Parathyroid adenoma (tissue), 2 donors: ENCODE data around the gene CHST14.

Experiments
- H2AFZ ChIP-seq: fragments of 300-600 bp; sonication (generic); one replicate; pipeline ENCODE4 v1.7.0; 2017; ENCODE audit warnings: antibody characterized with exemption, mild to moderate bottlenecking
- H3K27ac ChIP-seq: fragments of 300-600 bp; sonication (generic); one replicate; pipeline ENCODE4 v1.7.0; 2017
- H3K27me3 ChIP-seq: fragments of 300-600 bp; sonication (generic); one replicate; pipeline ENCODE4 v1.7.0; 2017; ENCODE audit warnings: low read length; ENCODE audit not compliant: control insufficient read depth, insufficient read depth
- H3K36me3 ChIP-seq: fragments of 300-600 bp; sonication (generic); one replicate; pipeline ENCODE4 v1.7.0; 2017; ENCODE audit warnings: low read length; ENCODE audit not compliant: control insufficient read depth, insufficient read depth
- H3K4me1 ChIP-seq: fragments of 300-600 bp; sonication (generic); one replicate; pipeline ENCODE4 v1.7.0; 2017; ENCODE audit warnings: control low read depth
- H3K4me2 ChIP-seq: fragments of 300-600 bp; sonication (generic); one replicate; pipeline ENCODE4 v1.7.0; 2017; ENCODE audit warnings: low read length
- H3K4me3 ChIP-seq: fragments of 300-600 bp; sonication (generic); one replicate; pipeline ENCODE4 v1.7.0; 2017; ENCODE audit warnings: low read depth, low read length
- H3K79me2 ChIP-seq: fragments of 300-600 bp; sonication (generic); one replicate; pipeline ENCODE4 v1.7.0; 2017; ENCODE audit warnings: control low read depth
- H3K9ac ChIP-seq: fragments of 300-600 bp; sonication (generic); one replicate; pipeline ENCODE4 v1.7.0; 2017; ENCODE audit warnings: mild to moderate bottlenecking
- H3K9me3 ChIP-seq: fragments of 300-600 bp; sonication (generic); one replicate; pipeline ENCODE4 v1.7.0; 2017; ENCODE audit warnings: low read length; ENCODE audit not compliant: control insufficient read depth
- TF ChIP-seq, protein P1 (sequence below): fragments of 300-600 bp; sonication (generic); IDR thresholded peaks from one replicate; pipeline ENCODE4 v1.7.0; 2017; ENCODE audit warnings: antibody characterized with exemption, mild to moderate bottlenecking
- donor health status: primary hyperparathyroidism.

Gene CHST14, protein sequence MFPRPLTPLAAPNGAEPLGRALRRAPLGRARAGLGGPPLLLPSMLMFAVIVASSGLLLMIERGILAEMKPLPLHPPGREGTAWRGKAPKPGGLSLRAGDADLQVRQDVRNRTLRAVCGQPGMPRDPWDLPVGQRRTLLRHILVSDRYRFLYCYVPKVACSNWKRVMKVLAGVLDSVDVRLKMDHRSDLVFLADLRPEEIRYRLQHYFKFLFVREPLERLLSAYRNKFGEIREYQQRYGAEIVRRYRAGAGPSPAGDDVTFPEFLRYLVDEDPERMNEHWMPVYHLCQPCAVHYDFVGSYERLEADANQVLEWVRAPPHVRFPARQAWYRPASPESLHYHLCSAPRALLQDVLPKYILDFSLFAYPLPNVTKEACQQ

DNA sequence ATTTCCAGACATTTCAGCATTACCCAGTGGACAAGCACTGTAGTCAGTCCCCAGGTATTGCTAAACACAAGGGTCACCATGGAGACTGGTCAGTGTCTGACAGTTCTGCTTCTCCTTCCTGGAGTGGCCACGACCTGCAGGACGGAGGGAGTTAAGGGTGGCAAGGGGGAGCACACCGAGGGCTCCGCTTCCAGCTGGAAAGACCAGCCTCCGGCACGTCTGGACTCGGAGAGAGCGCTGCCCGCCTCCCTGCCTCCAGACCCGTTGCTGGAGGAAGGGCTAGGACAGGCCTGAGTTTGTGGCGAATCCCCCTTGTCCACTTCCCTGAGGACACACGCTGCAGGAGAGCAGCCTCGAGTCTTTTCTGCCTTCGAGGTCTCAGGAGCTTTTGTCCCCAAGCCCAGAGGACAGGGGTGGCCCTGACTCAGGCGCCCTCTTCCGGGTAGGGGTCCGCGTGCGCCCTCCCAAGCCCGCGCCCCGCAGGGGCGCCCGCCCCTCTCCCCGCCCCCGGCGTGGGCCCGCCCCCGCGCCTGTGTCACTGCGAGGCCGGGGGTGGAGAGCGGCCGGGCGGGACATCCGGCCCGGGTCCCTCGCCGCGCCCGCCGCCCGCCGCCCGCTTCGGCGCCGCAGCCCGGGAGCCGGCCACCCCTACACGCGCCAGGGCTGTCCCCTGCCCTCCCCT, at the start of gene CHST14:
Gene CHST14 (plus strand): TSS at position 562 of the 682 bp plus-strand sequence. CDS start 230 bp downstream, outside the sequence.
- Histone ChIP-seq H3K4me3 (peak within 1 kb of the TSS; percentile 69), H3K27me3 (no peaks in the 10 kb centered on the region), H3K9me3 (no peaks in the 10 kb centered on the region), H3K4me2 (peak within 1 kb of the TSS; percentile 96), H3K27ac (peak within 1 kb of the TSS; percentile 82), H2AFZ (peak within 1 kb of the TSS; percentile 83), H3K9ac (peak within 1 kb of the TSS; percentile 19), H3K79me2 (no peaks in the 10 kb centered on the region), H3K4me1 (no peaks in the 10 kb centered on the region), H3K36me3 (no peaks in the 10 kb centered on the region)
- TF ChIP-seq, protein P1, sequence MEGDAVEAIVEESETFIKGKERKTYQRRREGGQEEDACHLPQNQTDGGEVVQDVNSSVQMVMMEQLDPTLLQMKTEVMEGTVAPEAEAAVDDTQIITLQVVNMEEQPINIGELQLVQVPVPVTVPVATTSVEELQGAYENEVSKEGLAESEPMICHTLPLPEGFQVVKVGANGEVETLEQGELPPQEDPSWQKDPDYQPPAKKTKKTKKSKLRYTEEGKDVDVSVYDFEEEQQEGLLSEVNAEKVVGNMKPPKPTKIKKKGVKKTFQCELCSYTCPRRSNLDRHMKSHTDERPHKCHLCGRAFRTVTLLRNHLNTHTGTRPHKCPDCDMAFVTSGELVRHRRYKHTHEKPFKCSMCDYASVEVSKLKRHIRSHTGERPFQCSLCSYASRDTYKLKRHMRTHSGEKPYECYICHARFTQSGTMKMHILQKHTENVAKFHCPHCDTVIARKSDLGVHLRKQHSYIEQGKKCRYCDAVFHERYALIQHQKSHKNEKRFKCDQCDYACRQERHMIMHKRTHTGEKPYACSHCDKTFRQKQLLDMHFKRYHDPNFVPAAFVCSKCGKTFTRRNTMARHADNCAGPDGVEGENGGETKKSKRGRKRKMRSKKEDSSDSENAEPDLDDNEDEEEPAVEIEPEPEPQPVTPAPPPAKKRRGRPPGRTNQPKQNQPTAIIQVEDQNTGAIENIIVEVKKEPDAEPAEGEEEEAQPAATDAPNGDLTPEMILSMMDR: no peak

DNA sequence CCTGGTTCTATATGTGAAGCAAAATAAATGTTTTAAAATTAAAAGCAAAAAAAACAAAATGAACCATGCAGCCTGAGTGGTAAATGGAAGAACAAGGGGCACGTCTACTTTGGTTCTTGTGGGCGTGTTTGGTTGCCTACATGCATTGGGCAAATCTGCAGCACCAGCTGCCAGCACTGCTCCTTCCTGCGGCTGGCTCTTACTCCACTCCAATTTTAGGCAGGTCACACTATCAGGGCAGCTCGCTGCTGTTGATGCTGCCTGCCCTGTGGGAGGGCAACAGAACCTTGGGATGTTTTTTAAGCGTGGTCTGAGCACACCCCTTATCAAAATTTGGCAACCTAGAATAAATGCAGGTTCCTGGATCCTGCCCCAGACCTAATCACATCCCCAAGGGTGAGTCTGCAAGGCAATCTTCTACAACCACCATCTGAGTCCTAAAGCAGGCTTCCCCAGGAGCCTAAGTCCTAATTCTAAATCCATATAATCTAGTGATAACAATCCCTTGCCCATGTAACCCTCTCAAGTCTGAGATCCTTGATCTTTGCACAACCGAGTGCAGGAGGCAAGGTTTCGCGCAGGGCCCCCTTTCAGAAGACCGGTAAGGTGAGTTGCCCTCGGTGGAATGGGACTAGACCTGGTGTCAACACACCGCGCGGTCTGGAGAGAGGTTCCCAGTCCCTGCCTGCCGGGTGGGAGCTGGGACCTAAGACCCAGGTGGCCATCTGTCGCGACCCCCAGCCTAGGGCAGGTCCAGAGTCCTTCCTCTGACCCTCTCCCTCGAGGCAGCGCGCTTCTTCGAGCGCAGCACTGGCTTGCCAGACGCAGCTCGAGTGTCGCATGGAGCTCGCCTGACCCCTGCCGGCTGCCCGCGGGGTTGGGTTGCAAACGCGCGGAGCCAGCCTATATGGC, 49.3 kb upstream of the CHST14 start:
- H3K9me3 ChIP-seq: no peaks in the 10 kb centered on the region
- no peak overlapping the region for H2AFZ ChIP-seq
- no peaks in the 10 kb centered on the region for H3K27me3 ChIP-seq
- H3K27ac ChIP-seq: no peak overlapping the region
- H3K4me2 ChIP-seq: peak overlapping the region; percentile 45
- no peak overlapping the region for H3K9ac ChIP-seq
- TF ChIP-seq, protein P1: peak; percentile 89
- H3K4me1 ChIP-seq: peaks cover 3% of the 10 kb centered on the region
- no peaks in the 10 kb centered on the region for H3K36me3 ChIP-seq
- no peak overlapping the region for H3K4me3 ChIP-seq
- H3K79me2 ChIP-seq: no peaks in the 10 kb centered on the region

DNA sequence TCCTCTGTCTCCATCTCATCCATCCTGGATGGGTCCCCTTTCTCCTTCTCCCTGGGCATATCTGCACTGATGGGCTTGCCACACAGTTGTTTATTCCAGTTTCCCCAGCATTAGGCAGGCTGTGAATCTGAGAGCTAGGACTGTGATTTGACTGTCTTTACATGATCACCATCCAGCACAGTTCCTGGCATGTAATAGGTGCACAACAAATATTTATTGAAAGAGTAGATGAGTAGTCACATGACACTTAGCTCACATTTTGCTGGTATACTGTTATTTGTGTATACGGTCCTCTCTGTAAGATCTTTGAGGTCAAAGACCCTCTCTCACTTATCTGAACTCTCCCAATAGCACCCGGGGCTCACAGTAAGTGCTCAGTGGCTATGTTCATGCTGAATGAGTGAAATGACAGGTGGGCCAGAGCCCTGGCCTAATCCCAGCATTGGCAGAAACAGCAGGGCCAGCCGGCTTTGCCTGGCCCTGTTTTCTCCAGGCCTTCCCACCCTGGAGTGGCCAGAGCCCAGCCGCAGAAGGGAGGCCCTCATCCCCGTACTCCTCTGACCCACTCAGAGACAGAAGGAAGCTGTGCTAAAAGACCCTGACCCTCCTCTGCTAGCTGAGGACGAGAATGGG, 46.2 kb upstream of the CHST14 start:
- Histone ChIP-seq H2AFZ (no peak overlapping the region), H3K4me1 (peaks cover 3% of the 10 kb centered on the region), H3K36me3 (no peaks in the 10 kb centered on the region), H3K79me2 (no peaks in the 10 kb centered on the region), H3K9me3 (no peaks in the 10 kb centered on the region), H3K27ac (no peak overlapping the region), H3K4me3 (no peak overlapping the region), H3K27me3 (no peaks in the 10 kb centered on the region), H3K9ac (no peak overlapping the region), H3K4me2 (no peak overlapping the region)
- TF ChIP-seq, protein P1: no peak

DNA sequence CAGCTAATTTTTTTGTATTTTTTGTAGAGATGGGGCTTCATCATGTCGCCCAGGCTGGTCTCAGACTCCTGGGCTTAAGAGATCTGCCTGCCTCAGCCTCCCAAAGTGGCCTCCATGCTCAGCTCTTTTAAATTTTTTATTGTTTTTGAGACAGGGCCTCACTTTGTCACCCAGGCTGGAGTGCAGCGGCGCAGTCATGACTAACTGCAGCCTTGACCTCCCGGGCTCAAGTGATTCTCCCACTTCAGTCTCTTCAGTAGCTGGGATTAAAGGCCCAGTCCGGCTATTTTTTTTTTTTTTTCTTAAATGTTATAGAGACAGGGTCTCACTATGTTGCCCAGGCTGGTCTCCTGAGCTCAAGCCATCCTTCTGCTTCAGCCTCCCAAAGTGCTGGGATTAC, 45.1 kb upstream of the CHST14 start:
- no peak overlapping the region for H3K27ac ChIP-seq
- TF ChIP-seq, protein P1: no peak
- H3K4me1 ChIP-seq: no peaks in the 10 kb centered on the region
- H3K9me3 ChIP-seq: no peaks in the 10 kb centered on the region
- no peak overlapping the region for H2AFZ ChIP-seq
- H3K4me3 ChIP-seq: no peak overlapping the region
- no peak overlapping the region for H3K9ac ChIP-seq
- H3K36me3 ChIP-seq: no peaks in the 10 kb centered on the region
- H3K4me2 ChIP-seq: no peak overlapping the region
- no peaks in the 10 kb centered on the region for H3K79me2 ChIP-seq
- no peaks in the 10 kb centered on the region for H3K27me3 ChIP-seq
